Hepatocyte (in vitro differentiated cells): Measurements from ENCODE around the gene TOR4A.

ENCODE experiments used
- EZH2 ChIP-seq: fragments of 200-600 bp; sonication (generic); IDR thresholded peaks from 2 replicates; pipeline ENCODE4 v1.6.1; 2016; ENCODE audit warnings: antibody characterized with exemption, mild to moderate bottlenecking, borderline replicate concordance
- TF ChIP-seq, protein P1 (sequence below): fragments of 200-600 bp; sonication (generic); IDR thresholded peaks from 2 replicates; pipeline ENCODE4 v1.5.1; 2016; ENCODE audit warnings: antibody characterized with exemption, mild to moderate bottlenecking; ENCODE audit not compliant: poor library complexity

DNA sequence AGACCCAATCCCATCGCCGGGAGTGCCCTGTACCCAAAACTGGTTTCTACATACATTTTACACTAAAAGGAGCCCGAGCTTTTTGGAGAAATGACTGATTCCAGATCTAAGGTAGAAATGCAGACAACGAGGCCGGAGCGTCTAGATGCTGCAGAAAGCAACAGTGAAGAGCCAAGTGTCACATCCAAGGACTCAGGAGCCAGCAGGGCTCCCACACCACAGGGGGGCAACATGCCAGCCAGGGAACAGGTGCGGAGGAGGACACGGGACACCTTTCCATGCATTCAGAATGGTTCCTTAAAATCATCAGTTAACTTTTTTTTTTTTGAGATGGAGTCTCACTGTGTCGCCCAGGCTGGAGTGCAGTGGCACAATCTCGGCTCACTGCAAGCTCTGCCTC lies 47.6 kb downstream of the TOR4A start:
- TF ChIP-seq, protein P1, sequence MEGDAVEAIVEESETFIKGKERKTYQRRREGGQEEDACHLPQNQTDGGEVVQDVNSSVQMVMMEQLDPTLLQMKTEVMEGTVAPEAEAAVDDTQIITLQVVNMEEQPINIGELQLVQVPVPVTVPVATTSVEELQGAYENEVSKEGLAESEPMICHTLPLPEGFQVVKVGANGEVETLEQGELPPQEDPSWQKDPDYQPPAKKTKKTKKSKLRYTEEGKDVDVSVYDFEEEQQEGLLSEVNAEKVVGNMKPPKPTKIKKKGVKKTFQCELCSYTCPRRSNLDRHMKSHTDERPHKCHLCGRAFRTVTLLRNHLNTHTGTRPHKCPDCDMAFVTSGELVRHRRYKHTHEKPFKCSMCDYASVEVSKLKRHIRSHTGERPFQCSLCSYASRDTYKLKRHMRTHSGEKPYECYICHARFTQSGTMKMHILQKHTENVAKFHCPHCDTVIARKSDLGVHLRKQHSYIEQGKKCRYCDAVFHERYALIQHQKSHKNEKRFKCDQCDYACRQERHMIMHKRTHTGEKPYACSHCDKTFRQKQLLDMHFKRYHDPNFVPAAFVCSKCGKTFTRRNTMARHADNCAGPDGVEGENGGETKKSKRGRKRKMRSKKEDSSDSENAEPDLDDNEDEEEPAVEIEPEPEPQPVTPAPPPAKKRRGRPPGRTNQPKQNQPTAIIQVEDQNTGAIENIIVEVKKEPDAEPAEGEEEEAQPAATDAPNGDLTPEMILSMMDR, result no peak
- no peak for TF ChIP-seq EZH2
